ENCODE data around the gene IFT172.
"Not testable (repeated sequence)": the region's sequence is repeated elsewhere in the genome, so short reads cannot be mapped to it uniquely, and the experiment has no call there.

The IFT172 gene

GRCh38 chr2:27489498-27490397 is at the start of gene IFT172:
TSS of gene IFT172 (minus strand) at chr2:27489743. CDS start at chr2:27489653, 90 bp downstream.
- DNase-seq = peak; percentile 99

GRCh38 chr2:27538839-27539450 is 49.4 kb upstream of the IFT172 start:
- DNase-seq = not testable (repeated sequence)

GRCh38 chr2:27537287-27537686 is 47.7 kb upstream of the IFT172 start:
- DNase-seq = no peak

GRCh38 chr2:27531983-27532382 is 42.4 kb upstream of the IFT172 start:
- DNase-seq = no peak

- no peak for DNase-seq
These were observed 37.6 kb upstream of the IFT172 start for GRCh38 chr2:27527182-27527581.

- DNase-seq = no peak
These were observed 32.9 kb upstream of the IFT172 start for GRCh38 chr2:27522400-27522945.

GRCh38 chr2:27520316-27520715 is 30.8 kb upstream of the IFT172 start:
- no peak for DNase-seq

GRCh38 chr2:27518782-27519113 is 29.2 kb upstream of the IFT172 start:
- DNase-seq = no peak

- DNase-seq = no peak
These were observed 28.7 kb upstream of the IFT172 start for GRCh38 chr2:27518113-27518781.

- peak; percentile 1 for DNase-seq
These were observed 19.8 kb upstream of the IFT172 start for GRCh38 chr2:27509326-27509725.

- no peak for DNase-seq
These were observed 17.8 kb upstream of the IFT172 start for GRCh38 chr2:27507293-27507692.

GRCh38 chr2:27506587-27506986 is 17.0 kb upstream of the IFT172 start:
- no peak for DNase-seq

GRCh38 chr2:27502142-27502541 is 12.6 kb upstream of the IFT172 start:
- no peak for DNase-seq

GRCh38 chr2:27501042-27501441 is 11.5 kb upstream of the IFT172 start:
- DNase-seq = no peak

- no peak for DNase-seq
These were observed 9.4 kb upstream of the IFT172 start for GRCh38 chr2:27498975-27499374.

GRCh38 chr2:27497288-27497627 is 7.7 kb upstream of the IFT172 start:
- no peak for DNase-seq

- no peak for DNase-seq
These were observed 7.1 kb upstream of the IFT172 start, which contains the start of gene GCKR for GRCh38 chr2:27496357-27497287. TSS of gene GCKR (plus strand) at chr2:27496839. CDS start at chr2:27496905, 66 bp downstream.

GRCh38 chr2:27495840-27496356 is 6.4 kb upstream of the IFT172 start:
- no peak for DNase-seq

- DNase-seq = peak; percentile 13
These were observed 5.5 kb upstream of the IFT172 start, which contains the start of gene FNDC4 for GRCh38 chr2:27494944-27495554. TSS of gene FNDC4 (minus strand) at chr2:27495200. CDS start at chr2:27494679, 521 bp downstream.

GRCh38 chr2:27494284-27494943 is 4.9 kb upstream of the IFT172 start:
- no peak for DNase-seq

- no peak for DNase-seq
These were observed 4.4 kb upstream of the IFT172 start for GRCh38 chr2:27493948-27494283.
